SK-N-SH (cell line): ENCODE results near the gene TMEM209. TPM values are rescaled to one million over a fixed set of nuclear protein-coding genes. Genes with fewer than 3 reads are reported as not detected.

ENCODE experiments used
- CTCF ChIA-PET: fragments of 300-600, 350-600 bp; formaldehyde crosslinking; extraction: SDS; loops from one replicate; lab custom pipeline; 2021; lab: Yijun Ruan, JAX
- POLR2A ChIA-PET: fragments of 350-600 bp; sonication (Branson Sonifier 250); formaldehyde crosslinking; extraction: SDS; loops from one replicate; lab custom pipeline; 2020; ENCODE audit warnings: antibody characterized with exemption, inconsistent platforms; lab: Yijun Ruan, JAX
- DNase-seq: peaks from one replicate; pipeline ENCODE4 v3.0.0; 2012
- H2AFZ ChIP-seq: fragments of 200-600 bp; sonication (generic); 2 replicates; pipeline ENCODE4 v1.8.1; 2016; ENCODE audit warnings: antibody characterized with exemption, mild to moderate bottlenecking, low read depth
- H3F3A ChIP-seq: fragments of 200-600 bp; sonication (generic); replicated peaks from 2 replicates; pipeline ENCODE3; 2016; ENCODE audit warnings: antibody characterized with exemption, mild to moderate bottlenecking; ENCODE audit not compliant: insufficient read depth
- H3K27ac ChIP-seq, 2 experiments: fragments of 200-500 bp in 1 of 2; fragments of 200-600 bp in 1 of 2; sonication (Bioruptor generic) in 1 of 2; sonication (generic), shearing (Covaris generic) in 1 of 2; 2 replicates each; pipeline versions ENCODE4 v1.5.1 to v1.6.1; 2014 to 2016; ENCODE audit warnings: low read depth in 2 of 2, inconsistent platforms in 1 of 2, low read length in 1 of 2, mild to moderate bottlenecking in 1 of 2, mixed read lengths in 1 of 2
- H3K27me3 ChIP-seq: fragments of 200-600 bp; sonication (generic), shearing (Covaris generic); 2 replicates; pipeline ENCODE4 v1.6.1; 2016; ENCODE audit warnings: mixed run types; ENCODE audit not compliant: insufficient read depth
- H3K36me3 ChIP-seq, 2 experiments: fragments of 200-500 bp in 1 of 2; fragments of 200-600 bp in 1 of 2; sonication (Bioruptor generic) in 1 of 2; sonication (generic) in 1 of 2; replicated peaks in 1 of 2; 2 replicates each; pipeline versions ENCODE3 to v1.5.1; 2014 to 2016; ENCODE audit warnings: low read length in 1 of 2, mild to moderate bottlenecking in 1 of 2; ENCODE audit not compliant: insufficient read depth in 2 of 2, control insufficient read depth in 1 of 2
- H3K4me1 ChIP-seq, 2 experiments: fragments of 200-500 bp in 1 of 2; fragments of 200-600 bp in 1 of 2; sonication (Bioruptor generic) in 1 of 2; sonication (generic), shearing (Covaris generic) in 1 of 2; 2 replicates each; pipeline versions ENCODE4 v1.5.1 to v1.6.1; 2014 to 2016; ENCODE audit warnings: low read depth in 1 of 2, low read length in 1 of 2, mixed run types in 1 of 2; ENCODE audit not compliant: insufficient read depth in 2 of 2, control insufficient read depth in 1 of 2
- H3K4me2 ChIP-seq: fragments of 200-600 bp; sonication (generic), shearing (Covaris generic); 2 replicates; pipeline ENCODE4 v1.6.1; 2017; ENCODE audit warnings: mixed run types
- H3K4me3 ChIP-seq, 2 experiments: fragments of 200-500 bp in 1 of 2; fragments of 200-600 bp in 1 of 2; sonication (Bioruptor generic) in 1 of 2; sonication (generic), shearing (Covaris generic) in 1 of 2; 2 replicates each; pipeline versions ENCODE4 v1.5.1 to v1.8.1; 2014 to 2016; ENCODE audit warnings: low read depth in 2 of 2, inconsistent platforms in 1 of 2, low read length in 1 of 2, mild to moderate bottlenecking in 1 of 2, mixed read lengths in 1 of 2, moderate library complexity in 1 of 2
- H3K79me2 ChIP-seq: fragments of 200-600 bp; sonication (generic); 2 replicates; pipeline ENCODE4 v1.8.1; 2017; ENCODE audit warnings: mild to moderate bottlenecking; ENCODE audit not compliant: insufficient read depth
- H3K9ac ChIP-seq: fragments of 200-600 bp; sonication (generic); 2 replicates; pipeline ENCODE4 v1.6.1; 2017; ENCODE audit warnings: mixed run types
- H3K9me2 ChIP-seq: fragments of 200-600 bp; sonication (generic); 2 replicates; pipeline ENCODE4 v1.6.1; 2017; ENCODE audit warnings: mixed run types
- H3K9me3 ChIP-seq: fragments of 200-600 bp; sonication (generic); 2 replicates; pipeline ENCODE4 v1.6.1; 2017; ENCODE audit warnings: mixed run types, mild to moderate bottlenecking, moderate library complexity
- H4K20me1 ChIP-seq: fragments of 200-600 bp; sonication (generic); 2 replicates; pipeline ENCODE4 v1.6.1; 2017; ENCODE audit warnings: mild to moderate bottlenecking, mixed run types; ENCODE audit not compliant: insufficient read depth
- CHD2 ChIP-seq: fragments of 150-350 bp; IDR thresholded peaks from 2 replicates; pipeline ENCODE4 v1.6.1; 2018; ENCODE audit warnings: low read length; ENCODE audit not compliant: partially characterized antibody
- GABPA ChIP-seq: IDR thresholded peaks from 2 replicates; pipeline ENCODE4 v1.4.0; 2012; ENCODE audit warnings: low read depth, mild to moderate bottlenecking
- JUND ChIP-seq: IDR thresholded peaks from 2 replicates; pipeline ENCODE4 v1.4.0; 2012
- MEF2A ChIP-seq: IDR thresholded peaks from 2 replicates; pipeline ENCODE4 v1.4.0; 2012; ENCODE audit warnings: low read depth, borderline replicate concordance
- POLR2AphosphoS5 ChIP-seq: IDR thresholded peaks from 2 replicates; pipeline ENCODE4 v1.6.1; 2012; ENCODE audit warnings: low read depth, low read length
- SMC3 ChIP-seq: IDR thresholded peaks from 2 replicates; pipeline ENCODE4 v1.6.1; 2012; ENCODE audit warnings: low read depth, low read length, improper control_type of control experiment
- TAF1 ChIP-seq: IDR thresholded peaks from 2 replicates; pipeline ENCODE4 v1.6.1; 2012; ENCODE audit warnings: low read depth, mild to moderate bottlenecking, low read length, moderate library complexity, borderline replicate concordance
- TEAD4 ChIP-seq: IDR thresholded peaks from 2 replicates; pipeline ENCODE4 v1.4.0; 2012; ENCODE audit warnings: mild to moderate bottlenecking, borderline replicate concordance; ENCODE audit not compliant: insufficient read depth
- WGBS: methylation state at CpG from one replicate; pipeline ENCODE4 v1.1.6; 2017; ENCODE audit warnings: low lambda C conversion rate; 5-methylcytosine and 5-hydroxymethylcytosine counted together
- polyA plus RNA-seq, 3 experiments: library from polyadenylated mRNA; depleted of rRNA; stranded (reverse); fragments of >200 nt; gene quantifications; 2 replicates each; pipeline ENCODE4 v1.2.3, GENCODE V29; 2012

The TMEM209 gene
- polyA plus RNA-seq, 1 of the 3 experiments (the other 2 are of a cell fraction): 14.9 TPM

DNA sequence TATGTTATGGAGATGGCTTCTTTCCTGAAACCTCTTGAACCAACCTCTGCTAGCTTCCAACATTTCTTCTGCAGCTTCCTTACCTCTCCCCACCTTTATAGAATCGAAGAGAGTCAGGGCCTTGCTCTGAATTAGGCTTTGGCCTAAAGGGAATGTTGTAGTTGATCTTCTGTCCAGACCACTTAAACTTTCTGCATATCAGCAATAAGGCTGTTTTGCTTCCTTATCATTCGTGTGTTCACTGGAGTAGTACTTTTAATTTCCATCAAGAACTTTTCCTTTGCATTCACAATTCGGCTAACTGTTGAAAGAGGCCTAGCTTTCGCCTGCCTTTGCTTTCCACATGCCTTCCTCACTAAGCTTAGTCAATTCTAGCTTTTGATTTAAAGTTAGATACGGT, 86.9 kb downstream of the TMEM209 start:
- no peak overlapping the region for H2AFZ ChIP-seq
- TF ChIP-seq SMC3 (no peak), POLR2AphosphoS5 (no peak)
- no peak overlapping the region for H3K9ac ChIP-seq
- H3K36me3 ChIP-seq: peaks cover 23 to 24% of the 10 kb centered on the region in 2 experiments
- H3K4me3 ChIP-seq: no peak overlapping the region
- no peaks in the 10 kb centered on the region for H3K9me3 ChIP-seq
- CTCF ChIA-PET: interaction anchor here (1.3 kb wide), 1 partner anchor 39 kb away, joined by 3 read pairs; no protein-coding TSS in a partner anchor
- H3K79me2 ChIP-seq: no peaks in the 10 kb centered on the region
- no peak for DNase-seq
- no peaks in the 10 kb centered on the region for H3F3A ChIP-seq
- no peaks in the 10 kb centered on the region for H3K4me1 ChIP-seq
- 82% methylated on average over 5 of the region's 5 CpGs for WGBS
- H3K27me3 ChIP-seq: no peaks in the 10 kb centered on the region
- POLR2A ChIA-PET: no interaction called here
- no peak overlapping the region for H3K4me2 ChIP-seq
- H3K27ac ChIP-seq: no peak overlapping the region
- H4K20me1 ChIP-seq: no peaks in the 10 kb centered on the region
- no peaks in the 10 kb centered on the region for H3K9me2 ChIP-seq

DNA sequence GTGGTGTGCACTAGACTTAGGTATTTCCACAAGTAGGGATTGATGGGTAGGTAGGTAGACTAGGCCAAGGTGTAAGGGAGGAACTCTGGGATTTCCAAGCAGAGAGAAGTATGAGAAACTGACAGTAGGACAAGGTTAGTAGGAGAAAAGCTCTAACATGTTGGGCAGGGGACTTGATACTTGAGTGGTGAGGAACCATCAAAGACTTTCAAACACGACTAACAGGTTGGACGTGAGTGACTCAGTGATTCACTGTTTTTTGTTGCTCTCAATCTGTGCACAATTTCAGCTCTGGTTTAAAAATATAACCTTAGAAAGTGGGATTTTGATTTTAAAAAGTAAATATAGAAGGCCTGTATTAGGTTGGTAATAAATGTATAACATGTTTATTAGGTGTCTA, 90.4 kb downstream of the TMEM209 start:
- Histone ChIP-seq H3K9ac (no peak overlapping the region), H3K4me1 (no peaks in the 10 kb centered on the region), H3F3A (no peaks in the 10 kb centered on the region), H3K27me3 (no peaks in the 10 kb centered on the region), H2AFZ (no peak overlapping the region), H3K9me2 (no peaks in the 10 kb centered on the region), H4K20me1 (no peaks in the 10 kb centered on the region), H3K4me2 (no peak overlapping the region), H3K4me3 (no peak overlapping the region), H3K36me3 (peaks cover 0 to 18% of the 10 kb centered on the region in 2 experiments), H3K27ac (no peak overlapping the region), H3K9me3 (no peaks in the 10 kb centered on the region), H3K79me2 (peaks cover 3% of the 10 kb centered on the region; the same call in 1 of the 2 replicates)
- no peak for DNase-seq
- CTCF ChIA-PET: interaction anchor here (0.8 to 2.3 kb wide), 5 partner anchors 19 to 782 kb away, joined by 3 to 9 read pairs (median 3); no protein-coding TSS in a partner anchor
- 96% methylated on average over 2 of the region's 2 CpGs for WGBS
- POLR2A ChIA-PET: no interaction called here
- TF ChIP-seq MEF2A: no peak
- no peak for TF ChIP-seq GABPA
- TF ChIP-seq CHD2: no peak
- TF ChIP-seq TAF1: no peak
- no peak for TF ChIP-seq JUND
- no peak for TF ChIP-seq TEAD4

Other genes with a start within 250 kb of the TMEM209 start
- 36.7 and 41.8 TPM in 2 replicates for gene ZC3HC1, start 154.0 kb downstream of the TMEM209 start, polyA plus RNA-seq (2012; rRNA removed)
- gene KLHDC10, start 134.9 kb downstream of the TMEM209 start, polyA plus RNA-seq (2012; rRNA removed): 15.9 and 17.8 TPM in 2 replicates
- gene SSMEM1, start 2.5 kb upstream of the TMEM209 start, polyA plus RNA-seq (2012; rRNA removed): not detected in 2 replicates
- gene CPA2, start 61.5 kb upstream of the TMEM209 start, polyA plus RNA-seq (2012; rRNA removed): 0.03 TPM in 1 of 2 replicates, not detected in the other
- gene CPA4, start 87.8 kb upstream of the TMEM209 start, polyA plus RNA-seq (2012; rRNA removed): 176 and 243 TPM in 2 replicates
- 0.86 and 1.3 TPM in 2 replicates for gene CPA5, start 139.4 kb upstream of the TMEM209 start, polyA plus RNA-seq (2012; rRNA removed)
- 0.05 and 0.24 TPM in 2 replicates for gene CPA1, start 175.1 kb upstream of the TMEM209 start, polyA plus RNA-seq (2012; rRNA removed)
- gene CEP41, start 235.6 kb upstream of the TMEM209 start, polyA plus RNA-seq (2012; rRNA removed): 20.9 and 25.8 TPM in 2 replicates